Brain microvascular endothelial cell (primary cell): ENCODE measurements around the gene NUDT3.
A peak's percentile ranks its signal among the peaks of the same experiment; 100 is the strongest.
"Not testable (repeated sequence)": the region's sequence is repeated elsewhere in the genome, so short reads cannot be mapped to it uniquely, and the experiment has no call there.

Experiments used
- DNase-seq: peaks from one replicate; pipeline ENCODE4 v3.0.0-alpha.2; 2020
- H3K27ac ChIP-seq: fragments of 250-450 bp; sonication (Bioruptor Pico); 2 replicates; pipeline ENCODE4 v1.5.1; 2020; ENCODE audit warnings: mild to moderate bottlenecking, moderate library complexity
- H3K27me3 ChIP-seq: fragments of 250-450 bp; sonication (Bioruptor Pico); replicated peaks from 2 replicates; pipeline ENCODE4 v1.5.1; 2020; ENCODE audit warnings: mild to moderate bottlenecking
- H3K36me3 ChIP-seq: fragments of 250-450 bp; sonication (Bioruptor Pico); replicated peaks from 2 replicates; pipeline ENCODE4 v1.5.1; 2020; ENCODE audit warnings: mild to moderate bottlenecking
- H3K4me3 ChIP-seq: 2 replicates; pipeline ENCODE4 v1.5.1; 2011; ENCODE audit warnings: low read depth, mild to moderate bottlenecking, control low read depth, low read length, moderate library complexity
- CTCF ChIP-seq: IDR thresholded peaks from 2 replicates; pipeline ENCODE4 v1.5.1; 2011; ENCODE audit warnings: low read depth, mild to moderate bottlenecking, moderate library complexity, low read length, control low read depth, inconsistent platforms; ENCODE audit errors: missing control alignments
- in situ Hi-C: cut with HindIII; loops from 2 replicates; pipeline ENCODE4 v1.10.0; 2017; ENCODE audit warnings: low sequenced_read_pairs, low pct_ligation_motif_present

NUDT3 gene

GRCh38 chr6:34362176-34362575, 30.3 kb downstream of the NUDT3 start:
- no peak for DNase-seq
- no peak for TF ChIP-seq CTCF
- Histone ChIP-seq H3K36me3 (no peaks in the 10 kb centered on the region), H3K4me3 (no peak overlapping the region), H3K27me3 (no peaks in the 10 kb centered on the region), H3K27ac (no peak overlapping the region)
- in situ Hi-C loops = no loop called here

GRCh38 chr6:34360556-34360955, 31.9 kb downstream of the NUDT3 start:
- no peaks in the 10 kb centered on the region for H3K36me3 ChIP-seq
- peak overlapping the region; percentile 62 for H3K27ac ChIP-seq

GRCh38 chr6:34359418-34360158, 32.9 kb downstream of the NUDT3 start:
- Histone ChIP-seq H3K27me3 (no peaks in the 10 kb centered on the region), H3K27ac (peak overlapping the region; percentile 62), H3K36me3 (no peaks in the 10 kb centered on the region), H3K4me3 (no peak overlapping the region)
- TF ChIP-seq CTCF = no peak
- in situ Hi-C loops = no loop called here
- DNase-seq = peak; percentile 44

More at GRCh38 chr6:34360556-34360955, 31.9 kb downstream of the NUDT3 start:
- H3K27me3 ChIP-seq = no peaks in the 10 kb centered on the region
- H3K4me3 ChIP-seq = no peak overlapping the region
- DNase-seq = no peak
- no peak for TF ChIP-seq CTCF
- in situ Hi-C loops = no loop called here

- Histone ChIP-seq H3K36me3 (no peaks in the 10 kb centered on the region), H3K27me3 (no peaks in the 10 kb centered on the region), H3K4me3 (no peak overlapping the region), H3K27ac (no peak overlapping the region)
- no peak for TF ChIP-seq CTCF
- peak; percentile 69 for DNase-seq
- in situ Hi-C loops = no loop called here
Measured at GRCh38 chr6:34358389-34358905, 34.0 kb downstream of the NUDT3 start.

GRCh38 chr6:34357937-34358336, 34.5 kb downstream of the NUDT3 start:
- Histone ChIP-seq H3K36me3 (no peaks in the 10 kb centered on the region), H3K27me3 (no peaks in the 10 kb centered on the region), H3K27ac (no peak overlapping the region), H3K4me3 (no peak overlapping the region)
- in situ Hi-C loops = no loop called here
- no peak for DNase-seq
- TF ChIP-seq CTCF = no peak

- no peak for TF ChIP-seq CTCF
- DNase-seq = no peak
- H3K4me3 ChIP-seq = no peak overlapping the region
- no peaks in the 10 kb centered on the region for H3K27me3 ChIP-seq
- H3K36me3 ChIP-seq = no peaks in the 10 kb centered on the region
- H3K27ac ChIP-seq = no peak overlapping the region
- in situ Hi-C loops = no loop called here
Measured at GRCh38 chr6:34355889-34356288, 36.6 kb downstream of the NUDT3 start.

GRCh38 chr6:34354230-34354629, 38.2 kb downstream of the NUDT3 start:
- H3K36me3 ChIP-seq, H3K27ac ChIP-seq, DNase-seq, H3K4me3 ChIP-seq, H3K27me3 ChIP-seq, in situ Hi-C loops: not testable (repeated sequence)

GRCh38 chr6:34353530-34353929, 38.9 kb downstream of the NUDT3 start:
- in situ Hi-C loops, H3K36me3 ChIP-seq, DNase-seq, H3K27ac ChIP-seq, H3K4me3 ChIP-seq, H3K27me3 ChIP-seq: not testable (repeated sequence)
